Body of pancreas (tissue), 4 donors: ENCODE results near the gene LAPTM5. TPM values are rescaled to one million over a fixed set of nuclear protein-coding genes. Genes with fewer than 3 reads are reported as not detected.
"Not testable (repeated sequence)": the region's sequence is repeated elsewhere in the genome, so short reads cannot be mapped to it uniquely, and the experiment has no call there.

Experiments
- ATAC-seq: fragments of 150-250 bp; one replicate; pipeline ENCODE4 v1.9.1; 2016
- DNase-seq, 4 donors: peaks; one replicate each; pipeline ENCODE4 v3.0.0-alpha.2; 2019
- H3K27ac ChIP-seq, 4 donors: fragments of 200-600 bp; sonication (generic); 1 replicate in 3 of 4; 2 replicates in 1 of 4; pipeline versions ENCODE4 v1.5.1 to v1.6.1; 2016 to 2019; ENCODE audit warnings: mild to moderate bottlenecking in 1 of 4, mixed read lengths in 1 of 4, moderate library complexity in 1 of 4
- H3K27me3 ChIP-seq, 2 donors: fragments of 200-600 bp; sonication (generic); one replicate each; pipeline ENCODE4 v1.6.0; 2016; ENCODE audit warnings: mild to moderate bottlenecking in 1 of 2
- H3K36me3 ChIP-seq, 2 donors: fragments of 200-600 bp; sonication (generic); replicated peaks in 1 of 2; 2 replicates each; pipeline ENCODE4 v1.5.1; 2016; ENCODE audit warnings: low read depth in 2 of 2; ENCODE audit not compliant: insufficient read depth in 1 of 2
- H3K4me1 ChIP-seq: fragments of 200-600 bp; sonication (generic); one replicate; pipeline ENCODE4 v1.6.0; 2016
- H3K4me3 ChIP-seq, 2 donors: fragments of 200-600 bp; sonication (generic); 1 replicate in 1 of 2; 2 replicates in 1 of 2; pipeline ENCODE4 v1.5.1; 2016 to 2019
- H3K9me3 ChIP-seq, 3 donors: fragments of 200-600 bp; sonication (generic); 1 replicate in 2 of 3; 2 replicates in 1 of 3; pipeline ENCODE4 v1.5.1; 2016
- CTCF ChIP-seq, 7 experiments: fragments of 450-650 bp in 4 of 7; fragments of 200-600 bp in 3 of 7; sonication (generic) in 3 of 7; IDR thresholded peaks; one replicate each; pipeline ENCODE4 v1.5.1; 2016 to 2019; ENCODE audit warnings: antibody characterized with exemption in 7 of 7
- POLR2A ChIP-seq, 3 donors: fragments of 450-650 bp; IDR thresholded peaks; one replicate each; pipeline ENCODE4 v1.6.1; 2016; ENCODE audit warnings: antibody characterized with exemption in 3 of 3, mild to moderate bottlenecking in 2 of 3
- whole genome bisulfite sequencing, 2 donors: methylation state at CpG; one replicate each; pipeline ENCODE4 v1.1.5; 2017; 5-methylcytosine and 5-hydroxymethylcytosine counted together
- intact Hi-C: fragments of 100-400 bp; cut with DNase I; formaldehyde crosslinking; loops from one replicate; pipeline ENCODE4 v1.15.1; 2023
- total RNA-seq, 2 donors: library from RNA; depleted of rRNA; stranded (reverse); fragments of >200 nt; gene quantifications; one replicate each; pipeline ENCODE4 v1.1.0, GENCODE V29; 2016

The LAPTM5 gene
- total RNA-seq, 2 donors from 2014 or later = 6.3 to 25.2 TPM

GRCh38 chr1:30790850-30791778 is 33.5 kb upstream of the LAPTM5 start:
- ATAC-seq = no peak
- intact Hi-C loops = no loop called here
- no peak for DNase-seq
- TF ChIP-seq POLR2A (IDR thresholded peaks at IDR 0.05) (no peak), CTCF (IDR thresholded peaks at IDR 0.05) (no peak)
- no peak overlapping the region for H3K4me3 ChIP-seq
- 58 to 69% methylated on average over 5 of the region's 5 CpGs for WGBS, 2 donors
- H3K4me1 ChIP-seq = peaks cover 12% of the 10 kb centered on the region
- H3K27me3 ChIP-seq = no peaks in the 10 kb centered on the region
- no peaks in the 10 kb centered on the region for H3K9me3 ChIP-seq
- no peaks in the 10 kb centered on the region for H3K36me3 ChIP-seq
- H3K27ac ChIP-seq = no peak overlapping the region

GRCh38 chr1:30790256-30790525 is 32.6 kb upstream of the LAPTM5 start:
- ATAC-seq, DNase-seq, H3K36me3 ChIP-seq, intact Hi-C loops, H3K4me1 ChIP-seq, H3K27ac ChIP-seq, H3K27me3 ChIP-seq, H3K4me3 ChIP-seq, H3K9me3 ChIP-seq: not testable (repeated sequence)
- WGBS, 2 donors = 66 to 73% methylated on average over 5 of the region's 5 CpGs

- H3K9me3 ChIP-seq = no peaks in the 10 kb centered on the region
- H3K4me3 ChIP-seq = no peak overlapping the region
- no peaks in the 10 kb centered on the region for H3K36me3 ChIP-seq
- no peaks in the 10 kb centered on the region for H3K27me3 ChIP-seq
- ATAC-seq (no peak), DNase-seq (no peak)
- TF ChIP-seq POLR2A (IDR thresholded peaks at IDR 0.05) = no peak
- no peak for TF ChIP-seq CTCF (IDR thresholded peaks at IDR 0.05)
- H3K4me1 ChIP-seq = peaks cover 2% of the 10 kb centered on the region
- intact Hi-C loops = no loop called here
- 71% methylated on average over 12 of the region's 12 CpGs for WGBS, 2 donors
- no peak overlapping the region for H3K27ac ChIP-seq
These were observed 32.0 kb upstream of the LAPTM5 start for GRCh38 chr1:30789388-30790255.

GRCh38 chr1:30788580-30789387 is 31.2 kb upstream of the LAPTM5 start:
- ATAC-seq = no peak
- WGBS, 2 donors = 69 to 81% methylated on average over 7 to 9 of the region's 9 CpGs

More at GRCh38 chr1:30788580-30789387, 31.2 kb upstream of the LAPTM5 start:
- Histone ChIP-seq H3K4me3 (no peak overlapping the region), H3K27me3 (no peaks in the 10 kb centered on the region), H3K36me3 (no peaks in the 10 kb centered on the region), H3K9me3 (no peaks in the 10 kb centered on the region), H3K4me1 (no peaks in the 10 kb centered on the region), H3K27ac (no peak overlapping the region)
- intact Hi-C loops = no loop called here
- TF ChIP-seq CTCF (IDR thresholded peaks at IDR 0.05) = no peak
- DNase-seq = no peak
